SU-DHL-6 (cell line): ENCODE measurements around the gene PUM1.

Experiments used
- H2AFZ ChIP-seq: fragments of 200-600 bp; sonication (generic); 2 replicates; pipeline ENCODE4 v1.6.1; 2014; ENCODE audit warnings: low read depth, mild to moderate bottlenecking, moderate library complexity, mixed read lengths, antibody characterized with exemption, low read length; ENCODE audit not compliant: severe bottlenecking
- H3F3A ChIP-seq: fragments of 200-600 bp; shearing (Covaris generic); 2 replicates; pipeline ENCODE4 v1.6.0; 2016; ENCODE audit warnings: antibody characterized with exemption, mild to moderate bottlenecking; ENCODE audit not compliant: insufficient read depth
- H3K27ac ChIP-seq: fragments of 200-600 bp; sonication (generic); 2 replicates; pipeline ENCODE4 v1.5.1; 2016; ENCODE audit warnings: low read depth, mild to moderate bottlenecking, low read length, moderate library complexity, mixed read lengths
- H3K27me3 ChIP-seq: fragments of 200-600 bp; sonication (generic), shearing (Covaris generic); 2 replicates; pipeline ENCODE4 v1.6.0; 2014; ENCODE audit warnings: mild to moderate bottlenecking, low read length
- H3K36me3 ChIP-seq: fragments of 200-600 bp; sonication (generic); 2 replicates; pipeline ENCODE4 v1.6.1; 2014; ENCODE audit warnings: mild to moderate bottlenecking, low read length, mixed read lengths
- H3K4me2 ChIP-seq: fragments of 300-600, 200-600 bp; shearing (Covaris generic), sonication (generic); 2 replicates; pipeline ENCODE4 v1.6.0; 2014; ENCODE audit warnings: low read length, low read depth, mild to moderate bottlenecking; ENCODE audit not compliant: poor library complexity, severe bottlenecking
- H3K4me3 ChIP-seq: fragments of 200-600 bp; sonication (generic); 2 replicates; pipeline ENCODE4 v1.5.1; 2014; ENCODE audit warnings: antibody characterized with exemption, low read length, mild to moderate bottlenecking, mixed read lengths; ENCODE audit not compliant: insufficient read depth, poor library complexity, severe bottlenecking
- H3K79me2 ChIP-seq: fragments of 200-600 bp; sonication (generic); 2 replicates; pipeline ENCODE4 v1.6.1; 2014; ENCODE audit warnings: mild to moderate bottlenecking, low read length, moderate library complexity; ENCODE audit not compliant: insufficient read depth
- H3K9ac ChIP-seq: fragments of 200-600 bp; sonication (generic); 2 replicates; pipeline ENCODE4 v1.7.0; 2014; ENCODE audit warnings: mild to moderate bottlenecking, low read length
- H3K9me2 ChIP-seq: fragments of 200-600 bp; sonication (generic); replicated peaks from 2 replicates; pipeline ENCODE4 v1.6.1; 2014; ENCODE audit warnings: low read length; ENCODE audit not compliant: insufficient read depth
- H3K9me3 ChIP-seq: fragments of 200-600 bp; sonication (generic); 2 replicates; pipeline ENCODE4 v1.6.1; 2014; ENCODE audit warnings: low read length, mixed read lengths; ENCODE audit not compliant: insufficient read depth
- H4K20me1 ChIP-seq: fragments of 200-600 bp; sonication (generic); 2 replicates; pipeline ENCODE4 v1.6.1; 2014; ENCODE audit warnings: low read depth, mild to moderate bottlenecking, antibody characterized with exemption, low read length, moderate library complexity, mixed read lengths
- CTCF ChIP-seq: fragments of 200-600 bp; sonication (generic); IDR thresholded peaks from one replicate; pipeline ENCODE4 v1.5.1; 2017; ENCODE audit warnings: antibody characterized with exemption, mild to moderate bottlenecking, low read length, moderate library complexity; ENCODE audit not compliant: insufficient read depth, poor library complexity, severe bottlenecking
- EZH2phosphoT487 ChIP-seq: fragments of 200-600 bp; sonication (generic), shearing (Covaris generic); conservative IDR thresholded peaks from 2 replicates; pipeline ENCODE4 v1.6.1; 2018; ENCODE audit warnings: mild to moderate bottlenecking, antibody characterized with exemption, low read length, moderate library complexity, mixed read lengths

PUM1 gene

GRCh38 chr1:31111290-31111951, 45.9 kb upstream of the PUM1 start:
- no peak overlapping the region for H3K4me2 ChIP-seq
- H2AFZ ChIP-seq, result no peak overlapping the region
- H3K36me3 ChIP-seq, result no peaks in the 10 kb centered on the region
- H3K9me3 ChIP-seq, result no peaks in the 10 kb centered on the region
- no peak overlapping the region for H3K9ac ChIP-seq
- no peaks in the 10 kb centered on the region for H3K27me3 ChIP-seq
- H3K9me2 ChIP-seq, result no peaks in the 10 kb centered on the region
- TF ChIP-seq CTCF (no peak), EZH2phosphoT487 (no peak)
- no peak overlapping the region for H3K27ac ChIP-seq
- no peaks in the 10 kb centered on the region for H4K20me1 ChIP-seq
- H3K79me2 ChIP-seq, result no peaks in the 10 kb centered on the region
- no peak overlapping the region for H3K4me3 ChIP-seq
- no peaks in the 10 kb centered on the region for H3F3A ChIP-seq

- H4K20me1 ChIP-seq, result no peaks in the 10 kb centered on the region
- H3K4me2 ChIP-seq, result no peak overlapping the region
- H3K9ac ChIP-seq, result no peak overlapping the region
- TF ChIP-seq CTCF (no peak), EZH2phosphoT487 (no peak)
- H3K9me2 ChIP-seq, result no peaks in the 10 kb centered on the region
- no peaks in the 10 kb centered on the region for H3F3A ChIP-seq
- H3K9me3 ChIP-seq, result no peaks in the 10 kb centered on the region
- no peak overlapping the region for H3K4me3 ChIP-seq
- no peaks in the 10 kb centered on the region for H3K27me3 ChIP-seq
- H3K36me3 ChIP-seq, result no peaks in the 10 kb centered on the region
- no peak overlapping the region for H2AFZ ChIP-seq
- no peaks in the 10 kb centered on the region for H3K79me2 ChIP-seq
- H3K27ac ChIP-seq, result no peak overlapping the region
Measured at GRCh38 chr1:31110846-31111245, 45.3 kb upstream of the PUM1 start.

- no peak overlapping the region for H2AFZ ChIP-seq
- no peak overlapping the region for H3K27ac ChIP-seq
- no peaks in the 10 kb centered on the region for H3K27me3 ChIP-seq
- no peaks in the 10 kb centered on the region for H3K79me2 ChIP-seq
- H3K36me3 ChIP-seq, result no peaks in the 10 kb centered on the region
- H3K9ac ChIP-seq, result no peak overlapping the region
- H3K9me2 ChIP-seq, result no peaks in the 10 kb centered on the region
- no peak overlapping the region for H3K4me3 ChIP-seq
- no peaks in the 10 kb centered on the region for H3K9me3 ChIP-seq
- no peaks in the 10 kb centered on the region for H3F3A ChIP-seq
- no peak overlapping the region for H3K4me2 ChIP-seq
- H4K20me1 ChIP-seq, result no peaks in the 10 kb centered on the region
- no peak for TF ChIP-seq CTCF
- no peak for TF ChIP-seq EZH2phosphoT487
Measured at GRCh38 chr1:31108861-31109260, 43.3 kb upstream of the PUM1 start.
